Gastrocnemius medialis (tissue), 4 donors: ENCODE data around the gene PSAPL1.

ENCODE experiments used
- CTCF ChIP-seq, 5 experiments: fragments of 450-650 bp in 3 of 5; fragments of 200-600 bp in 2 of 5; sonication (generic) in 2 of 5; IDR thresholded peaks in 4 of 5; conservative IDR thresholded peaks in 1 of 5; 1 replicate in 4 of 5; 2 replicates in 1 of 5; pipeline ENCODE4 v1.5.1; 2016 to 2019; ENCODE audit warnings: antibody characterized with exemption in 5 of 5, mild to moderate bottlenecking in 3 of 5, moderate library complexity in 3 of 5
- POLR2A ChIP-seq, 2 donors: fragments of 450-650 bp; IDR thresholded peaks; one replicate each; pipeline ENCODE4 v1.6.1; 2017; ENCODE audit warnings: antibody characterized with exemption in 2 of 2, mild to moderate bottlenecking in 2 of 2, moderate library complexity in 2 of 2

- TF ChIP-seq CTCF (IDR thresholded peaks at IDR 0.05 in 4 of 5, conservative IDR thresholded peaks at IDR 0.05 in 1 of 5) (no peak), POLR2A (IDR thresholded peaks at IDR 0.05) (no peak)
Observed at GRCh38 chr4:7433376-7434140, 1.2 kb downstream of the PSAPL1 start.
